Stimulated activated CD4-positive, alpha-beta T cell treated with anti-CD3 and anti-CD28 coated beads, Interleukin-1b, Interleukin-23, amount 100 ng/mL, for 1 hour (primary cell): ENCODE results near the gene SHISA6.

Experiments used
- DNase-seq, 2 donors: peaks; one replicate each; pipeline ENCODE4 v3.0.0-alpha.2; 2020; ENCODE audit warnings: low read depth in 2 of 2

Gene SHISA6

DNA sequence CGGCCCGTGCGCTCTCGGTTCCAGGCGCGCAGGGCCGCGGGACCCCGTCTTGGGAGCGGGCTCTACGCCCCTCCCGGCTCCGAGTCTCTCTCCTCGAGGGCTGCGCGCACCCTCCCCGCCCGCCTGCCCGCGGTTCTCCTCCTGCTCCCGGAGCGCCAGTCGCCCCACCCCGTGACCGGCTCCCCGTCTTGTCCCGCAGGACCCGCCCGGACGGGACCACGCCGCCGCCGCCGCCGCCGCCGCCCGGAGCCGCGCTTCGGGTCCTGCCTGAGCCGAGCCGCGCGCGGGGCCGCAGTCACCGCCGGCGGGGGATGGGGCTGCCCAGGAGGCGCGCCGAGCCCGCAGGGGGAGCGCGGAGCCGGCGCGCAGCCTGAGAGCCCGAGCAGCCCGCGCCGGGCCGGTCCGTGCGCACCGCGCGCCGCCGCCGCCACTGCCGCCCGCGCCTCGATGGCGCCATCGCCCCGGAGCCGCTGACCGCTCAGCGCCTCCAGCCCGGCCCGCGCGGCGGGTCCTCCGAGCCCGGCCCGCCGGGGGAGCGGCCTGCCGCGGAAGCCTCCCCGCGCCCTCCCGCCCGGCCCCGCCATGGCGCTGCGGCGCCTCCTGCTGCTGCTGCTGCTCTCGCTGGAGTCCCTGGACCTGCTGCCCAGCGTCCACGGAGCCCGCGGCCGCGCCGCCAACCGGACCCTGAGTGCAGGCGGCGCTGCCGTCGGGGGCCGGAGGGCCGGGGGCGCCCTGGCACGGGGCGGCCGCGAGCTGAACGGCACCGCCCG is at the start of gene SHISA6:
Gene SHISA6, plus strand, starts transcription at position 373 of the 770 bp plus-strand sequence.
- no peak for DNase-seq

DNA sequence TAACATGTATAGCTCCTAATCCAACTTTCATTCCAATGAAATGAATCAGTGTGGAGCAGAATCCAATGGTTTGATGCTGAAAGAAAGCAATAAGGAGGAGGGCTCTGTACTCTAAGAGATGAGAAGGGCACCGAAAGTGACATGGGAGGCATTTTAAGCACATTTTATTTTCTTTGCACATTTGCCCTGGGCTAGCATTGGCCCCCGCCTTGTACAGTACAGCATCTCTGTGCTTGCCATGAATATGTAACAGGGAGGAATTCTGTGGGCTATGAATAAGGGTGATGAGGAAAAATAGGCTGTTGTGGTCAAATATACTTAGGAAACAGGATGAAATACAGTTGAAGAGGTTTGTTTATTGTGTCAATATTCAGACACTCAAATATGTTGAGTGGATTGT is 45.2 kb upstream of the SHISA6 start:
- DNase-seq: no peak

DNA sequence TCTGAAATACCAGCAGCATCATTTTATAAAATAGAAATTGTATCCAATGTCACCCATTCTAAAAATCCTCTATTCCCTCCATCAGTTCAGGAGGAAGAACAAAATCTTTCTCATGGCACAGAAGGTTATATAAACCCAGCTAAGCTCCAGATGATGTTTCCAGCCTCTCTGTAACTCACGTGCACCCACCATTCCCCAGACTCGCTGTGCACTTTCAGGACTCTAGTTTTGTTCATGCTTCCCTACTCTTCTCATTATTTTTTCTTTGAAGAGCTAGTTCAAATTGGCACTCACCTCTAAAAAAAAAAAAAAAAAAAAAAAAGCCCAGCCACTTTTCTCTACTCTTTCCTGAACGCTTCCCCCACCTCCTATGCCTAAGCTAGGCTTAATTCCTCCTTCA is 36.0 kb upstream of the SHISA6 start:
- no peak for DNase-seq

DNA sequence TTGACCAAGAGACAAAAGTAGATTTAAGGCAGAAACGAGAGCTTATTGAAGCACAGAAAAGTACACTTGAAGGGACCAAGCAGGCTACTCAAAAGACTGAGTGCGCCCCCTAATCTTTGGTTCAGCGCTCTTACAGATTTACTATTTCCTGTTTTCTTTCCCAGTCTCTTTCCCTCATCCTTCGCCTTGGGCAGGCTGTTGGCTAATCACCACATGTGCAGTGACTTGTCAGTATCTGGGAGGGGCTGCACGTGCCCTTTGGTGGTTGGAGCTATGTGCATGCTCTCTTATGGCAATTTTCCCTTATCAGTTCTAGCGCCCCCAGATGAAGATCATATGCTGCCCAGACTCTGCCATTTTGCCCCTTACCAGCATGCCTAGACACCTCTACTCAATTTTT is 35.4 kb upstream of the SHISA6 start:
- DNase-seq: no peak

DNA sequence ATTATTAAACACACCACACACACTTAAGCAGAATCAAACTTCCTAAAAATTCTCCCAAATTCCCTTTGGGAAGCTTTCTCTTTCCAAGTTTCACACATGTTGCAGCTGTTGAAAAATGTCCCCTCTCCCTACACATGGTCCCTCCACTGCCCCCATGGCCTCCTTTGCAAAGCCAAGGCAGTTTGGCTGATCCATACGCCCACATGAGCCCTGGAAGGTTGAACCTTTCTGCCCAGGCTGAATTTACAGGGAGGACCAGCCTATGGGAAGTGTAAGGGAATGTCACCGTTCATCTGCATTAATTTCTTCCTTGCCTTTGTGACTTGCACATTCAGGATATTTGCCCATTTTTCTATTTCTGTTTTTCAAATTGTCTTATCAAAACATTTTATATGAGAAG is 31.1 kb upstream of the SHISA6 start:
- DNase-seq: no peak

DNA sequence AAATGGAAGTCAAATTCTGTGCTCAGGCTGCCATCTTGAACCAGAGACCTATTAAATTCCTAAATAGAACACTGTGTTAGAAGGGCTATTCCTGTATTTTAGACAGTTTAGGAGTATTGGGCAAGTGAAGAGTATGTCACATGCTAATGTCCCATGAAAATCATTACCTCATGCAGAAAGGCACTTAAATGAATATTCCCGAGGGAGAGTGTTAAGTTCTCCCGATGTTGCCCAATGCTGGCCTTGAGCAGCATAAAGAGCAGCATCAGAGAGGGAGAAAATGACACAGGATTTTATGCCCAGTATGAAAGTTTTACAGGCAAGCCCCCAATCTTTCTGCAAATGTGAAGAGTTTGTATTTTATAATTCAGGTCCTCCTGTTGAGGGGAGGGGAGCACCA is 28.2 kb upstream of the SHISA6 start:
- no peak for DNase-seq

DNA sequence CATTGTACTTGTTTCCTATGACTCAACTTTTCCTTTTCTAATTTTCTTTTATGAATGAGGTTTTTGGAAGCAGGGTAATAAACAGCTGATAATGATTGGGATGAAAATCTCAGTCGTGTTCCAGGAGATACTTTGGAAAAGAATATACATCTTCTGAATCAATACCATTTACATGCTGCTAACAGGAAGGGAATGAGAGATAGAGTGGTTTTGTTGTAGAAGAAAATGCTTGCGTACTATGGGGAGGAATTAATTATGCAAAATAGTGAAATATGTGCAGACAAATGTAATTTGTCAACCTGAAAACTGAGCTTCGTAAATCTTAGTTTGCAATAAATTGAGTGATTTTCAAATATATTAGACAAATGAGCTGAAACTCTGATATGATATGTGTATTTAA is 24.0 kb upstream of the SHISA6 start:
- no peak for DNase-seq

DNA sequence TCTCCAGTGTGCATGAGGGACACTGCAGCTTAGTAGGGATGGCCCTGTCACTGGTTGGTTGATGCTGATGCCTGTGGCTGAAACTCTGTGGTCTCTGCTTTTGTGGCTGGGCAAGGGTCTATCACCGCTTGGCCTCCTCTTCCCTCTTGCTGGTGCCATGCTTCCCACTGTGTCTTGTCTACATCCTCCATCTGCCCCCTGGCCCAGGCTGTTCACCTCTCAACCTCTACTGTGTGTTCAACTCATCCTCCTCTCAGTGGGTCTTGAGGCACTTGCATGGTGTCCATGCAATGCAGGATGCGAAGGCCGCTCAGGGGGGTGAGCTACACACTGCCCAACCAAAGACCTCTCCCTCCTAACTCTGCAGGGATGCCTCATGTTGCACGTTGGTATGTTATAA is 19.8 kb upstream of the SHISA6 start:
- DNase-seq: no peak

DNA sequence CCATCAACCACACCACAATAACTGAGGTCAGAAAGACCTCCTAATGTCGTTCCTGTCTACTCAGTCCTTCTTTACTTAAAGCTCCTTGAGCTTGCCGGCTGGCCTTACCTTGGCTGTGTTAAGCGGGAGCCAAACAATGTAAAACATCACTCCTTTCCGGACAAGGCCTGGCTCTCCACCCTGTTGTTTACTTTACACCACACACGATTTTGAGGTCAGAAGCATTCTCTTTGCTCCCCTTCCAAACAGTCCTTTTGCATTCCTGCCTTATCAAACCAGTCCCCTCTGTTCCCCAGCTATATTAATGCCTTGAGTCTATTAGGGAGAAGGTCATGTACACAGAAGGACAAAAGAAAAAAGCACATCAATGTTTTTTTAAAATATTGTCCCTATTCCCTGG is 19.3 kb upstream of the SHISA6 start:
- DNase-seq: no peak

DNA sequence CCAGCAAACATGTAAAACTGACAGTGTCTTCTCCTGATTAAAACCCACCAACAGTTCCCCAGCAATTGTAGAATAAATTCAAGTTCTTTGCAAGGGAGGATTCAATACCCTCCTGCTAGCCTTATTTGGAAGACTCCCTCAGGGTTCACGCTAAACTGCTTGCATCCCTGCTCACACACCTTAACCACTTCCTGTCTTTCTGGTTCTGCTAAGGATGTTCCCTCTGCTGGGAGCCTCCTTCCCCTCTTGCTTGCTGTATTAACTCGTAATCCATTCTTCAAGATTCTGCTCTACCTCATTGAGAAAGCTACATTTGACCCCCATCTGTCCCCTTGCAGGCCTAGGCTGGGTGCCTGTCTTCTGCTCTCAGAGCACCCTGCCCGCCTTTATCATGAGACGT is 2.3 kb upstream of the SHISA6 start:
- no peak for DNase-seq

DNA sequence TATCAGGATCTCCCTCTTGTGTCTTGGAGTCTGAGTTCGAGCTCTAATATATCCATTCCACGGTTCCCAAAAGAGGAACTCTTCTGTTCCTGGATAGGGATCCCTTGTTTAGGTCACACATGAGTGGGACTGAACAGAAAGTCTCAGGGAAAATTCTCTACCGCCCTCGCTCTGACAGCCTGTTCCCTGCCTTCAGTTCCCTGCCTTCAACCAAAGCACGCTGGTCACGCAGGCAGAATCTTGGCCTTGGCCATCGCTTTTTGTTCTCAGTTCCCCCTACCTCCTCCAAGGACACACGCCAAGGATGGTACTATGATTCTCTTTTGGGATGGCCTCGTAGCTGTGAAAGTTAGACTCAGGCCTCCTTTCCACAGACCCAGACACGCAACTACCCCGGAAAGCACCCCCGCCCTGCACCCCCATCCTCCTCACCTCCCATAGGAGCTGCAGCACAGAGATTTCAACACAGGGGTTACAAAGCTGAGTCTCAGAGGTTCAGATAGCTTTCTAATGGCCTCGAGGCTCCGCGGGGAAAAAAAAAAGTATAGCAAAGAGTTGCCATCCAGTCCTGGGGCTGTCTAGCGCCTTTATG is 1.5 kb upstream of the SHISA6 start:
- no peak for DNase-seq

DNA sequence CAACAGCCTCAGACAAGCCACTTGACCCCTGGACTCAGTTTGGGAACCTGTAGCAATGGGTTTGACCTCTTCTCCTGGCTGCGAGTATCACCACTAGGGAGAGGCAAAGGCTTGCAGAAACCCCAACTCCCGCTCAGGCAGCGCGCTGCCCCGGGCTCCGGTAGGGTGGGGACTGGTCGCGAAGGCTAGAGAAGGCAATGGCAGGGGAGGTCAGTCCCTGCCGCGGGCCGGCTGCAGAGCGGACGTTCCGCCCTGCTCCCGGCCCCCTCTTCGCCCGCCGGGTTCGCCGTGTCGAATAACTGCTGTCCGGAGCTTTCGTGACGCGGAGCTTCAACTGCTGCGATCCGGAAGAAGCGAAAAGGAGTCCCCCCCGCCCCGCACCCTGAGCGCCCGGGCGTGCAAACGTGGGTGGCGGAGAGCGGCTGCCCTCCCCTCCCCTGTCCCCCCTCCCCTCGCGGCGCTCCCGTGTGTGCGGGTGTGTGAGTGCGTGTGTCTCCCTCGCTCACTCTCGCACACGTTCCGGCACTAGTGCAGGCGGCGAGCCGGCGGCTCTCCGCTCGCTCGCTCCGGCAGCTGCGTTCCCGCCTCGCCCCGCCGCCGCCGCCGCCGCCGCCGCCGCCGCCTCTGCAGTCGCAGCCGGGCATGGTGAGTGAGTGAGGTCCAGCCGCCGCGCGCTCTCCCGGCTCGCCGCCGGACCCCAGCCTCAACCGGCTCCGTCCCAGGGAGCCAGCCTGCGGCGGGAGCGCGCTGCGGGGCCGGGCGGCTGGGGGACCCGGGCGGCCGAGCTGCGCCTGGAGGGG is 772 bp upstream of the SHISA6 start:
- no peak for DNase-seq

DNA sequence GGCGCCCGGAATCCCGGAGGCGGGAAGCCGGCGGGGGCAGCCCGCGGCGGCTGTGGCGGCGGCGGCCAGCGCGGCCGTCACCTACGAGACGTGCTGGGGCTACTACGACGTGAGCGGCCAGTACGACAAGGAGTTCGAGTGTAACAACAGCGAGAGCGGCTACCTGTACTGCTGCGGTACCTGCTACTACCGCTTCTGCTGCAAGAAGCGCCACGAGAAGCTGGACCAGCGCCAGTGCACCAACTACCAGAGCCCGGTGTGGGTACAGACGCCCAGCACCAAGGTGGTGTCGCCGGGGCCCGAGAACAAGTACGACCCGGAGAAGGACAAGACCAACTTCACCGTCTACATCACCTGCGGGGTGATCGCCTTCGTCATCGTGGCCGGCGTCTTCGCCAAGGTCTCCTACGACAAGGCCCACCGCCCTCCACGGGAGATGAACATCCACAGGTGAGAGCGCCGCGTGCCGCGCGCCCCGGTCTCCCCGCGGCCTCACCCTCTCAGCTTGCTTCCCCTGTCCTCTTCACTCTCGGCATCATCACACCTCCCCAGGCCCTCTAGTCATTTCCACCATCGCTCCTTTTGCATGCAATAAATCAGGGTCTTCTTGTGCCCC is 706 bp downstream of the SHISA6 start:
- no peak for DNase-seq

DNA sequence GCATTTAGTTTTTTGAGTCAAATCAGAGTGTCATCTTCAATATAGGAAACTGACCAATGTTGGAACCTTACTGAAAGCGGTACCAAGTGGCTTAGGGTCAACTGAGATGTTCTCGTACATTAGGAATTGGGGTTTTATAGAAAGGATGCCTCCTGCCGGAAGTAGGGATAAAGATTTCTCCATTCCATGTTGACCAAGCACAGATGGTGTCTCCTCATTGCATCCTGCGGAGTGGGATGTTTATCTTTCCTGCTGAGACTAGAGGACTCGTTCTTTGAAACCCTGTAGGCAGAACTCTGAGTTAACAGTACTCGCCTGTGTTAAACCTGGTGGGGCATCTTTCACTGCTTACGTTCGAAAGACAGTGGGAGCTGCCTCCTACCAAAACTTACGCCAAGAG is 1.4 kb downstream of the SHISA6 start:
- DNase-seq: no peak

DNA sequence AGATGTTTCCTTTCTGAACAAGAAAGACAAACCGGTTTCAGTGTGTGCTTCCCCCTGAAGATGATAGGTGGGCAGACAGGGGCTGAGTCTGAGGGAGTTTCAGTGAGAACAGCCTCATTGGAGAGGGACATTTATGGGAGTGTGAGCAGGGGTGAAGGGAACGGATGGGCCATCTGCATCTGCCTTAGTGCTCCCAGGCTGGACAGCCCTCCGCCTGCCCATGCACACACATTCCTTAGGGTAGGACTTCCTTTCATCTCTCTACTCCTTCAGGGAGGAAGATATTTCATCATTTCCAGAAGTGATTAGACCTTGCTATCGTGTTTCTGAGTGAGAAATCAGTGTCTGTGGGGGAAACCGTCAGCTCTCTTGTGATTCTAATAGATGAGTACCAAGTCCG is 3.8 kb downstream of the SHISA6 start:
- DNase-seq: no peak

DNA sequence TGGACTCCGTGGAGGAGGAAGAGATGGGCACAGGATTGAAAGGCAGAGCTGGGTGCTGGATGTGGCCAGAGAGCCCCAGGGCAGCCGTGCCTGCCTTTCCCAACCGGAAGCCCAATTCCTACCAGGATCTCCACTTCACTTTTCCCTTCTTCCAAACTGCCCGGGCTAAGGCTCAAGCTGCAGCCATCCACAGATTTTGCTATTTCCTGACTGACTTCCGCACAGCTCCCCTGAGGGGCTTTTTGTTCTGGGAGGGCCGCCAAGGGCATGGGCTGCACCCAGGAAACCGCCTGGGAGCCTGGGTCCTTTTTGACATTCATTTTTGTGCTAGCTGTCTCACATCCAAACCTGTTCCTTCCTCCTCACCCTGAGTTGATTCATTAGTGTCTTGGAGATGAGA is 4.2 kb downstream of the SHISA6 start:
- no peak for DNase-seq

DNA sequence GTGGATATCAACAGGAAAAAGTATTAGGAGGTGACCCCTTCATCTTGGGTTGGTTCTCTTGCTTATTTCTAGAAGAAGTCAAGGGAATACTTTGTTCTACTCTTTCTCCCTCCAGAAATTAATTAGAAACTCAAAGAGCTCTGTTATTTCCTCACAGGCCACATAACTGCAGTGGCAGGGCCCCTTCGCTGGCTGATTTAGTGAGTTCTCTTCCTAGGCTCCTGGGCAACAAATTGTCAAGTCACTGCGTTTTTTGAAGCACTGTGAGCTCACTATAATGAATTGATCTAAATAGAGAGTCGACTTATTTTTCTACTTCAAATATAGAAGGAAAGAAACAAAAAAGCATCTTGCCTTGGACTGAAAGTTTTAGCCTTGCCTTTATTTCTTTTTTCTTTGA is 4.8 kb downstream of the SHISA6 start:
- no peak for DNase-seq

DNA sequence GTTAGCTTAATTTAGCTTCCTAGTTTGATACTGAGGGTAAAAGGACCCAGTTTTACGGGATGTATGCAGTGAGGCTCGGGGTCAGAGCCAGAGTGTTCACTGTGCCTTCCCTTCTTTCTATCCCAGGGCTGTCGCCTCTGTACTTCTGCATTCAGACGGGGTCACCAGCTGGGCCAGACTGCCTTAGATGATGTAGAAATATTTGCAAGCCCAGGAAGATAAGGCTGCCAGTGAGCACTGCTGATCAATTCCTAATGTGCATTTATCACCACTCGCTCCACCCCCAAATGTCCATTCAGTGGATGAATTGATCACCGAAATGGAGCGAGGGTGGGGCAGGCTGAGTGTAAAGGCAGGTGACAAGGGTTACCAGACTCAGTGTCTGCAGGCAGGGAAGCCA is 9.1 kb downstream of the SHISA6 start:
- DNase-seq: no peak

DNA sequence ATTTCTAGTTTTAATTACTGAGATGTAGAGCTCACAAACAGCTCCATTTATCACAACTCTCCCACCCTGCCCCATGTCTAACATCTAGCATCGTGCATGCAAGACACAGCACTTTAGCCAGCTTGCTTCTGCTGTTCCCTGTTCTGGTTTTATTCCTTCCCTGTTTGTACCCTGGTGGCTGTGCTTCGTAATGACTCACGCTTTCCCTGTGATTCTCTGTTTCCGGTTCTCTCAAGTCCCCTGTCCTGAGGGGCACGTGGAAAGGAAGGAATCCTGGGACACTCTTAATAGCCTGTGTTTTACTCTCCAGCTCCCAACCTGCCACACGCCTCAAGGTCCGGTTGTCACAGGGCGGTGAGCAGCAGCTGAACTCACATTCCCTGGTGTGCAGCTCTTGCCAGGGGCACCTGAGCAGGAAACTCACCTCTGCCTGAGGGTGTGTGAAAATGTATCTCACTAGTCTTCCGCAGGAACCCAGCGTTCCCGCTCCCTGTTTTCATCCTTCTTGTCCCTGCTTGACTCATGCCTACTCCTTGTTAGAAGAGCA is 10.6 kb downstream of the SHISA6 start:
- DNase-seq: no peak

DNA sequence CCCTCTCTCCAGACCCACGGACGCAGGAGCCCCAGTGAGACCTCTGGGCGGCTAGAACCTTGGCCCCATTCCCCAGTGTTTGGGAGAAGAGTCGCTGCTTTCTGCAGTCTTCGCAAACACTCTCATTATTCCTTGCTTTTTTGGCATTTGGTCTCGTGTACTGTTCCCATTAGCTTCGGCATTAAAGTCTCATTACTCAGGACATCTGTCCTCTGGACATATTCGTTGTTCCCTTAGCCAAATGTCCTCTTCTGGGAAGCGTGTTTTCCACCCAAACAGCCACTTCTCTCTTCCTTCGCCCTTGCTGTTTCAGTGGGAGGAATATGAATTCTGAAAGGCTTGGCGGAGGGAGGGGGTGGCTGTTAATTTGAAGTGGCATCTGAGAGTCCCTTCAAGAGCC is 11.1 kb downstream of the SHISA6 start:
- DNase-seq: no peak

DNA sequence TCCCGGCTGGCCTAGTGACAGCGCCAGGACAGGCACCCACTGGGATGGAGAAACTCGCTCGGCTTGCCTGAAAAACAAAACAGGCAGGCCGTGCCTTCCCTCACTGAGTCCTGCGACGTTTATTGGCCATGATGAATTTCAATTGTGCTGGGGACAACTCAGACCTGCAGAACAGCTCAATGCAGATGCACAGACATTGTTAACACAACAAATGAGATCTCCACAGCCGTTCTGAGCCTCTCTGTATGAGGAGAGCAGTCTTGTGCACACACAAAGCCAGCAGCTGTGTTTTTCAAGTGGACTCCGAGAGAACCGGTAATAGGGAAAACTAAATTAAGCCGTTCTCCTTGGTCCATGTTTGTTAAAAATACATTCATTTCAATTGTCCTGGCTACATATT is 15.9 kb downstream of the SHISA6 start:
- no peak for DNase-seq

DNA sequence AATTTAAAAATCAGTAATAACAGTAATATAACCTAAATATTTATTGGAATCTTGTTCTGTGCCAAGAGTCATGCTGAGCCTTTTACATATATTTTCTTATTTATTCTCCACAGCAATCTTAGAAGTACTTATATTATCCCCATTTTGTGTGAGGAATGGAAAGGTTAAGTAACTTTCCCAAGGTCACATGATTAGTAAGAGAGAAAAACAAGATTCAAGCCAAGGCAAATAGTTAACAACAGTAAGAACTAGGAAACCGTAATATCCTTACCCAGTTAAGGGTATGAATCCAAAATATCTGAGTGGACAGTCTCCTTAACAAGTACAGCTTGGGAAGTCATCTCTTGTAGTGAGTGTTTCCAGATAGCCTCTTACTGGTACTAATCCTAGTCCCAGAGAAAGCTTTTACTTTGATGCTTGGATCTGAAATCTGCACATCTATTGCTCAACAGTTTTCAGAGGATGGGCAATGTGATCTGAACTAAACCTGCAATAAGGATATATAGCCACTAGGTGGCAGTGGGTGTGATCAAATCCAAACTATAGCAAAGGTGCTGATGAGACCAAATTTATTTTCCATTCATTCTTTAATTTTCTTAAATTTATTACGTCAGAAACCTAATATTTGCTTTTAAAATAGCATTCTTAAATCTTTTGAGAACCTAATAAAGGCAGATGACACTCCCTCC is 23.3 kb downstream of the SHISA6 start:
- DNase-seq: no peak
